NCI-H1092 treated with DMSO at 0.1 percent for 48 hours (cell line): Measurements from ENCODE around the gene NTN1.

Experiments
- DNase-seq: peaks from one replicate; lab custom pipeline; 2025; lab: John Stamatoyannopoulos, UW

The NTN1 gene

DNA sequence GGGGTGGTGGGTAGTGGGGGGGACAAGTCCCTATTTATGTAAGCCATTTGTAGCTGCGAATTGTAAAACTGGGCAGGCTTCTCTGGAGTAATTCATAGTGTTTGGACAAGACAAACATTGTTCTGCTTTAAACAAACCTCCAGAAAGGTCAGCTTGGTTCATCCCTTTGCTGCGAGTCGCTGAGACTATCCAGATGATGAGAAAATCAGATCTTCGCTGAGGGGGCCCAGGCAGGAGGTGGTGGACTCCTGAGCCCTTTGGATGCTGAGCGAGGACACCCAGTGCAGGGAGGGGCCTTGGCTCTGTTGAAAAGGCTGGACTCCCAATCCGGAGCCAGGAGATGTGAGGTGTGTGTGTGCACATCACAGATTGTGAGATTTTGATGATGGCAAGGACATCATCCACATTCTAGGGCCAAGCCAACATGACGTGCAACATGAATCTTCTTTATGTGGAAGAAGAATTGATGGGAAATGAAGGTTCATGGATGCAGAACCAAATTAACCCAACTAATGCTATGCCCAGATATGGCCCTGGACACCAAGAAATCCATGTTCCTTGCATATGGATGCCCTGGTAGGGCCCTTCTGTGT, 15.0 kb upstream of the NTN1 start:
- no peak for DNase-seq

DNA sequence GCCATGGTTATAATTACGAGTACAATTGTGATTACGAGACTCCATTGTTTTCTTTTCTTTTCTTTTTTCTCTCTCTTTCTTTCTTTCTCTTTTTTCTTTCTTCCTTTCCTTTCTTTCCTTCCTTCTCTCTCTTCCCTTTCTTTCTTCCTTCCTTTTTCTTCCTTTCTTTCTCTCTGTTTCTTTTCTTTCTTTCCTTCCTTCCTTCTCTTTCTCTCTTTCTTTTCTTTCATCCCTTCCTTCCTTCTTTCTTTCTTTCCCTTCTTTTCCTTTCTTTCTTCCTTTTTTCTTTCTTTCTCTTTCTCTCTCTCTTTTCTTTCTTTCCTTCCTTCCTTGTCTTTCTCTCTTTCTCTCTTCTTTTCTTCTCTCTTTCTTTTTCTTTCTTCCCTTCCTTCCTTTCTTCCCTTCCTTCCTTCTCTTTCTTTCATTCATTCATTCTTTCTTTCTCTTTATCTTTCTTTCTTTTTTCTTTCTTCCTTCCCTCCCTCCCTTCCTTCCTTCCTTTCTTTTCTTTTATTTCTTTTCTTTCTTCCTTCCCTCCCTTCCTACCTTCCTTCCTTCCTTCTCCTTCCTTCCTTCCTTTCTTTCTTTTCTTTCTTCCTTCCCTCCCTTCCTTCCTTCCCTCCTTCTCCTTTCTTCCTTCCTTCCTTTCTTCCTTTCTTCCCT, 14.1 kb upstream of the NTN1 start:
- no peak for DNase-seq

DNA sequence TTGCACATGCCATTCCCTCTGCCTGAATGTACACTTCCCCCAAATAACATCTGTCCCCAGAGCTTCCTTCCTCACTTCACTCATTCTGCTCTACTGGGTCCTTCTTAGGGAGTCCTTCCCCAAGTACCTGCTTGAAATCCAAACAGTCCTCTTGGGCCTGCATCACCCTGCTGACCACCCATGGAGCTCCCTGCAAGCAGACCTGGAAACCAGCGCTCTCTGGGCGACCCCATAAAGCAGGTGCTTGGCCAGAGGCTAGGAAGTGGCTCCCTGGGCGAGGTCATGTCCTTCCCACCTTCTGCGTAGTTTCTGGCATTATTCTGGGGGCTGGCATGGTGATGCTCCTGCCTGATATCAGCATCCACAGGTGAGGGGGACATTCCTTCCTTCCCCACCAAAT, 12.2 kb upstream of the NTN1 start:
- DNase-seq: no peak

DNA sequence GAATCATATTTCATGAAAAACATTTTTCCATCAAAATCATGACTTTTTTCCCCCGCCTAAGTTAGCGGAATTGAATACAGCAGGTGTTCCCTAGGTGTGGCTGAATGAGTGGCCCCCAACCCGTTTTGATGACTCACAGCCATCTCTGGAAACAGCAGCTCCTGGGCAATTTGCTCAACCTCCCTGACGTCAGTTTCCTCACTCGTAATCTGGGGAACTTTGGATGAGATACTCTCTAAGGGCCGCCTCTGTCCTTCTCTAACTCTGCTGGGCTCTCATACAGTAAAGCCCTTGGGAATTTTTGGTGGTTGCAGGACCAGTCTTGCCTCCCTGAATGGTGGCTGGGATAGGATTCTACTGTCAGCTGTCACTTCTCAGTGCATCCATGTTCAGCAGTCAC, 11.6 kb upstream of the NTN1 start:
- DNase-seq: no peak

DNA sequence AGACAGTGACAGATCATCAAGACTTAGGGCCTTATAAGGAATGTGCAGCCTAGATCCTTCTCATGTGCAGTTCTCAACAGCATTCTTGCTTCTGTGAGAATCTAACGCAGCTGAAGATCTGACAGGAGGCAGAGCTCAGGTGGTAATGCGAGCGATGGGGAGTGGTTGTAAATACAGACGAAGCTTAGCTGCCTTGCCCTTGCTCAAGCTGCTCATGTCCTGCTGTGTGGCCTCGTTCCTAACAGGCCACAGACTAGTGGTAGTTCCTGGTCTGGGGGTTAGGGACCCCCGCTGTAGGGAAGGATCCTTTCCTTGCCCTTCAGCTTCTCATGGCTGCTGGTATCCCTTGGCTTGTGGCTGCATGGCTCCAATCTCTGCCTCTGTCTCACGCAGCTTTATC, 10.3 kb upstream of the NTN1 start:
- DNase-seq: no peak

DNA sequence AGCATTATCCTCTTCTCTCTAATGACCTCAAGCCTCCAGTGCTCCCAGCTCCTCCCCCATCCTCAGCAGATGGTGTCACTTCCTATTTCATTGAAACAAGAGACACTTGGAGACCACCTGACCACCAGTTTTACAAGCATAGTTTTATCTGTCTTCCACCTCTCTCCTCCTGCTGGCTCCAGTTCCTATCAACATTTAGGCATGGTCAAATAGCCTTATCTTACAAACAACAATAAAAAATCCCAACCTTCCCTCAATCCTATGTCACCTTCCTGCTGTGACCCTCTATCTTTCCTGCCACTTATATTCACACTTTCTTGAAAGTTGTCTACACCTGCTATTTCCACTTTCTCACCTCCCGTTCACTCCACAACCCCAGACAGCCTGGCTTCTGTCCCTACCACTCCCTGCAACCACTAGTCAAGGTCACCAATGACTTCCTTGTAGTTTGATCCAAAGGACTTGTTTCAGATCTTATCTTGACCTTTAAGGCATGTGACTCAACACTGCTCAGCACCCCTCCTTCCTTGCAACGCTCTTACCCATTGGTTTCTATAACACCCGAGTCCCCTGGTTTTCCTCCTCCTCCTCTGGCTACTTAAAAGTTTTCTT, 4.3 kb upstream of the NTN1 start:
- DNase-seq: no peak

DNA sequence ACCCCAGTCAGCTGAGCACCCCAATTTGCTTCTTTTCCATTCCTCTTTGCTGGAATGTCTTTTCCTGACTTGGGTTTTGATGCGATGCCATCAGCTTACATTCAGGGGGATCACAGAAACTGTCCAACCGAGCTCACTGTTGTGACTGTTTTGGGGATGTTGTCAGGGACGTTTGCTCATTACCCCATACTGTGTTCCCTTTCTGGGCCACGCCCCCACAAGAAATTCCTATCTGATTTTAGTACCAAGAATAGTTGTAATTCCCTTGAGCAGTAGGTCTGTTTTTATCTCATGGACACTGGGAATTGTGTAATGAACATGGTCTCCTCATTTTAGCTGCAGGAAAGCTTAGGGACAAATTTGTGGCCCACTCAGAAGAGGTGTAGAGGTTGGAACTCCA, 2.6 kb upstream of the NTN1 start:
- DNase-seq: no peak

DNA sequence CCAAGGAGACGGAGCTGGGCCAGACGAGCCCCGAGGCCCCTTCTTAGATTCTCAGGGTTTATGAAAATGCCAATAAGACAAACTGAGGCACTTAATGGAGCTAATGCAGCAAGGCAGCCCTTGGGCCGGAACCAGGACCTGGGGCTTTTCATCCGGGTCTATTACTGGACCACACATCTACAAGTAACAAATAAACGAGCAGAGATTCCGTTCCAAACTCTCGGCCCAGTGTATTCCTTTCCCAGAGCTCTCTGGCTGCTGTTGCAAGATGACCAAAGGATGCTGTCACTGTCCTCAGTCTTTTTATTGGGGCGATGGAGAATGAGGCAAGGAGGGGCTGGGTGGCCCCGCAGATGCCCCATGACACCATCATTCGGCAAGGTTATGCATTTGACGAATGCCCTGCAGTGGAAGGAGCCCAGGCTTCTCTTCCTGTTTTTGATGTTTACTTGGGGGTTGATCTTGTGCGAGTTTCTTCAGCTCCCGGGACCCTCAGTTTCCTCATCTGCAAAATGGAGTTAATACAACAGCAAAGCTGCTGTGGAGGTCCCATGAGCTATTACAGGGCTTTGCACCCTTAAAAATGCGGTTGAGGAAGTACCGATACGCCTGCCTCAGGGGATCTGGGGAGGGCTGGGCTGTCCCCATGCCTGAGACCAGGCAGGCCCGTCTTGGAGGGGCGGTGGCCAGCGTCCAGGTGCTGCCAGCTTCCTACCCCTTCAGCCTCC, 1.1 kb upstream of the NTN1 start:
- DNase-seq: no peak

DNA sequence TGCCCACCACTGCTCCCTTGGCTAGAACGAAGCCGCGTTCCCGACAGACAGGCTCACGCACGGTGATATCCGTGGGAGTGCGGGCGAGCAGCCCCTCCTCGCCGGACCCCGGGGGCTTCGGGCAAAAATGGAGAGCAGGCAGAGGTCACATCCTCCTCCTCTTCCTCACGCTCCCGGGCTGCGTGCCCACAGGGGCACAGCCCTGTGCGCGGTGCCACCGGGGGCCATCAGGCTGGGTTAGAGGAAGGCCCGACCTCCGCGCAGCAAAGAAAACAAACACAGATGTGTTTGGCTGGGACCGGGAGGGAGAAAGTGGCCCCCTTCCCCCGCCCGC, 519 bp upstream of the NTN1 start:
- DNase-seq: no peak

DNA sequence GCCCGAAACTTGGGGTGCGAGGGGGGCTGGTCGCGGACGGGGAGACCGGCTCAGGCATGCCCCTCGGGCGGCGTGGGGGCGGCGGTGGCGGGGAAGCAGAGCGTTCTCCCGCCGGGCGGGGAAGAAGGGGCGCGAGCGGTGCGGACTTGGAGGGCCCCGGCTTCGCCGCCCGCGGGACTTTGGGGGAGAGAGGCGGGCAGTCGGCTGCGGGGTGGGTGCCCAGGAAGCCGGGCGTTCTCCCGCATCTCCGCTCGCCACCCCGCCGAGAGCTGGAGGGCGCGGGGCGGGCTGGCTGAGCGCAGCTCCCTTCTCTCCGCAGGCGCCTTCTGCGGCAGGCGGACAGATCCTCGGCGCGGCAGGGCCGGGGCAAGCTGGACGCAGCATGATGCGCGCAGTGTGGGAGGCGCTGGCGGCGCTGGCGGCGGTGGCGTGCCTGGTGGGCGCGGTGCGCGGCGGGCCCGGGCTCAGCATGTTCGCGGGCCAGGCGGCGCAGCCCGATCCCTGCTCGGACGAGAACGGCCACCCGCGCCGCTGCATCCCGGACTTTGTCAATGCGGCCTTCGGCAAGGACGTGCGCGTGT, 772 bp downstream of the NTN1 start:
- no peak for DNase-seq

DNA sequence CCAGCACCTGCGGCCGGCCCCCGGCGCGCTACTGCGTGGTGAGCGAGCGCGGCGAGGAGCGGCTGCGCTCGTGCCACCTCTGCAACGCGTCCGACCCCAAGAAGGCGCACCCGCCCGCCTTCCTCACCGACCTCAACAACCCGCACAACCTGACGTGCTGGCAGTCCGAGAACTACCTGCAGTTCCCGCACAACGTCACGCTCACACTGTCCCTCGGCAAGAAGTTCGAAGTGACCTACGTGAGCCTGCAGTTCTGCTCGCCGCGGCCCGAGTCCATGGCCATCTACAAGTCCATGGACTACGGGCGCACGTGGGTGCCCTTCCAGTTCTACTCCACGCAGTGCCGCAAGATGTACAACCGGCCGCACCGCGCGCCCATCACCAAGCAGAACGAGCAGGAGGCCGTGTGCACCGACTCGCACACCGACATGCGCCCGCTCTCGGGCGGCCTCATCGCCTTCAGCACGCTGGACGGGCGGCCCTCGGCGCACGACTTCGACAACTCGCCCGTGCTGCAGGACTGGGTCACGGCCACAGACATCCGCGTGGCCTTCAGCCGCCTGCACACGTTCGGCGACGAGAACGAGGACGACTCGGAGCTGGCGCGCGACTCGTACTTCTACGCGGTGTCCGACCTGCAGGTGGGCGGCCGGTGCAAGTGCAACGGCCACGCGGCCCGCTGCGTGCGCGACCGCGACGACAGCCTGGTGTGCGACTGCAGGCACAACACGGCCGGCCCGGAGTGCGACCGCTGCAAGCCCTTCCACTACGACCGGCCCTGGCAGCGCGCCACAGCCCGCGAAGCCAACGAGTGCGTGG, 1.5 kb downstream of the NTN1 start:
- DNase-seq: no peak

DNA sequence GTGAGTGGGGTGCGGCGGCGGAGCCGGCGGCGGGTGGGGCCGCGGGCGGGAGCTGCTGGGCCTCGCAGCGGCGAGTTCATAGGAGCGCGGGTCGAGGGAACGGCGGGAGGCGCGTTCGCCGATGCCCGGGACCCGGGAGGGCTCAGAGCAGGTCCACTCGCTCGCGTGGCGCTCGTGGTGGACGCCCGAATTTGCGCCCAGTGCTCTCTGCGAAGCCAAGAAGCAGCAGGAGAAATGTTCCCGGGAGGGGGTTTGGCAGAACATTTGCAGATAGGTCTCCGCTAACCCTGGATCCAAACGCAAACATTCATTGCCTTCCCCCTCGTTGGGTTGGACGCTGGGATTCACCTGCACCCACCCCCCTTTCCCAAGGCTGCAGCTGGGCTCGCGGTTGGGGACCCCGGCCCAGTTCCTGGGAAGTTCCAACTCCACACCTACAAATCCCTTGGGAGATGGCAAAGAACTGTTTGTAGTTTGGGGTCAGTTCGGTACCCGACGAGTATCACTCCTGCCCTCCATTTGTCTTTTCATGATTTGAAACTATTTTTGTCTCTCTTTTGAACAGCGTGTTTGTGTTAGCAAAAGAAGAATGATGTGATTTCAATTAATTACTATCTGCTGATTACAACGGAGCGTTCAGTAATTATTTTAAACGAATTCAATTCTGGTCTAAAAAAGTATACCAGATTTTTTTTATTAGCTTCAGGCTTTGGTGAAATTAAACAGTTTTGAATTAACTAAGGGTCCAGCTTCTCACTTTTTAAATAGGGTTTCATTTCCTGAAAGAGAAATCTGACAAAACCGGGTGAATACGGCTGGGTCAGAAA, 2.3 kb downstream of the NTN1 start:
- DNase-seq: no peak

DNA sequence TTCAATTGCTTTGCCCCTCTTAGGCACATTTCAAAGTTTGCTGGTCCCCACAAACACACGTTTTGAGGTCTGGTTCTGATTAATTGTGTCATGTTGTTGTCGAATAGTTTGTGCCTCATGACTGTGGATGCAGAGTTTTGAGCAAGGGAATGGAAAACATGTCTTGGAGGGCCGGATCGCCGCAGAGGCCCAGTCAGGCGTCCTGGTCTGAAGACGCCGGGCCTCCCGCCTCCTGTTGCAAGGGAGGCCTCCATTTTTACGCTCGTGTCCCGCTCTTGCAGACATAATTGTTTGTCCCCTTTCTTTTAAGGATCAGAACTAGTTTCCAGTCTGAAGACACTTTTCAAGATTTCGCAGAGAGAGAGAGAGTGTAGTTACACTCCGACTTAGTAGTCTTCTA, 3.2 kb downstream of the NTN1 start:
- DNase-seq: no peak

DNA sequence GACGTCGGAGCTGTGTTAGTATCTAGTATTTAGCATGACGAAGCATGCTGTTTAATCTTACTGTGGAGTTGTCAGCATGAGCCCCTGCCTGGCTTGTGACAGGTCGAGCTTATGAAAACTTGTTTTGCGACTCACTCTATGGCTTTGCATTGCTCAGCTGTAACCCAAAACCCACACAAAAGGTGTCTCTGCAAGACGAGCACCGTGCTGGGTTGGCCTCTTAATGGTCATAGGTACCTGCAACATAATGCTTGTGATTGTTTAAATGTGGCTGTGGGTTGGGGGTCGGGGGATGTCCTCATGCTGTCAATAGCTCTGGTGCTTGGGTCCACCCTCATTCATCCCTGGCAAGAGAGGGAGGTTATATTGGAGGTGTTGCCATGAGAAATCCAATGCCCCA, 5.4 kb downstream of the NTN1 start:
- no peak for DNase-seq

DNA sequence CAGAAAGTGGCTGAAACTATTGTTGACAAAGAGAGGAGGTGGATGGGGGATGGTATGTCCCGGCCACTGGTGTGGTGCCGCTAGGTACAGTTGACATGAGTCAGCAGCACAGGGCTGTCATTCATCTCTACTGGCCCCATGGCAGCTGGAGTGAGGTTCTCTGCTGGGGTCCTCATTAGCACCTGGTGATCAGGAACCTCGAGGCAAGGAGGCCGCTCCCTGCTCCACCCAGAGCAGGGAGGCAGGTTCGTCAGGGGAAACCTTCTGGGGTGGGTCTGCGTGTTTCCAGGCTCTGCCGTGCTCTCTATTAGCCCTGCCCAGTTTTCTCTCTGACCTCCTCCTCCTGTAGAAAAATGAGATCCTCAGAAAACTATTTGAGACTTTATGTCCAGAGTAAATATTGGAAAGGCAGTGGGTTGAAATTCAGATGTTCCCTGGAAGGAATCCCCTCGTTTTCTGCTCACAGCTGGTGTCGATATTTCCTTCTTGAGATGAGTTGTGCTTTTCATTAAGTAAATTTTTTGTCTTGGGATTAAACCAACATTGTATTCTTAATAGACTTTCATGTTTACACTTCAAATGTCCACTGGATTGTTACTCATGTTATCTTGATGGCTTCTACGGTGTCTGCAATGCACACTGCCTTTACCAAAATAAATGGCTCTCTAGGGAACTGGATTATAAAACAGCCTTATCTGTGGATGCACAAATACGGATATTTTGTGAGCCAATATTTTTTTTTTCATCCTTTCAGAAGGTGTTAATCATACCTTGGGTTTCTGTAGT, 7.1 kb downstream of the NTN1 start:
- no peak for DNase-seq

DNA sequence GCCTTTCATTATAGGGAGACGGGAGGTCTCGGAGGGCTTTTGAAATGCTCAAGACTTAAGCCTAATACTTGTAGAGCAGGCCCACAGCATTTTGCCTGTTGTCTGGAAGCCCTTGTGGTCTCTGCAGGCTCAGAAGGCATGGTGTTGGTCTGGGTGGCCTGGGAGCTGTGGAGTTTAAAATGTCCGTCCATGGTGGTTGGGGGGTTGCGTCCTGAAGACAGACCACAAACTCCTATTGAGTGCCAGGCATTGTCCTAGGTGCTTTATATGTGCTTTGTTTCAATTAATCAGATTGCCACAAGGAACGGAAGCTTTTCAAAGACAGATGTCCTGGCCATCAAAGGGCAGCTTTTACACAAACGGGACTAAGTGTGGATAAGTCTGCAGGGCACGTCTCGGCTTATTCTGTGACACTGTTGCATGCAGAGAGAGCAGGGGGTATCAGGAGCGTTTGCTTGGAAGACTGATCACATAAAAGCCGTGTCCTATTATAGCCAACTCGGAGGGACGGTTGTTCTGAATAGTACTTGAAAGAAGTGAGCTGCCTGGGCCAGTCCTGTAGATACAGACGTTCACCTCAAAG, 7.8 kb downstream of the NTN1 start:
- no peak for DNase-seq

DNA sequence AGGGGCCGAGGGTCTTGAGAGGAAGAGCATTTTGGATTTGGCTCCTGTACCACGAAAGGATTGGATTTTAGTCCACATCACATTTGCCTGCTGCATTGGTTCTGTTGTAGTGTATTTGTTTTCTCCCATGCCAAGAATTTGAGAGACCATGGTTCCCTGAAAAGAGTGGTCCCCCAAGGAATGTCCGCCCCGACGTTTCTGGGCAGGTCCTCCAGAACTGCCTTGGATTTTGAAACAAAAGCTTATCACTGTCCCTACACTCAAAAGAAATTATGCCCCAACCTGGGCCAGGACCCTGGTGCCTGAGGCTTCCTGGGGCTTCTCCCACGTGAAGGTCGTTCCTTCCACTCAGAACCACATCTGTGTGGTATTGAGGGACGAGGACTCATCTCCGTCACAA, 10.8 kb downstream of the NTN1 start:
- DNase-seq: no peak

DNA sequence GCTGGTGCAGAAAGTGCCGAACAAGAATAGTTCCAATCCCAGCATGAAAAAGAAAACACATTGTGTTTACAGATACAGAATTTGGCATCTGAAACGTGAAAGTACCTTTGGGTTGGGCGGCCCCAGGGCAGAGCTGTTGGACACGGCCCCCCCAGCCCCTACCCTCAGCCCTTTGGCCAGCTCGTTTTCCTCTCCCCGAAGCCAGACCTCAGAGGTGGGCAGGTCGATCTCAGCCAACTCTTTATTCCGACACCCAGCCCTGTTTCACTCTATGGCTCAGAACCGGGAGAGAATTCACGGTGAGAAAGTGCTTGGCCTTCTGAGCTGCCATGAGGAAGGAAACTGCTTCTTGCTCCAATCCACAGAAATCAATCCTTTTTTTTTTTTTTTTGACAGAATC, 11.3 kb downstream of the NTN1 start:
- no peak for DNase-seq

DNA sequence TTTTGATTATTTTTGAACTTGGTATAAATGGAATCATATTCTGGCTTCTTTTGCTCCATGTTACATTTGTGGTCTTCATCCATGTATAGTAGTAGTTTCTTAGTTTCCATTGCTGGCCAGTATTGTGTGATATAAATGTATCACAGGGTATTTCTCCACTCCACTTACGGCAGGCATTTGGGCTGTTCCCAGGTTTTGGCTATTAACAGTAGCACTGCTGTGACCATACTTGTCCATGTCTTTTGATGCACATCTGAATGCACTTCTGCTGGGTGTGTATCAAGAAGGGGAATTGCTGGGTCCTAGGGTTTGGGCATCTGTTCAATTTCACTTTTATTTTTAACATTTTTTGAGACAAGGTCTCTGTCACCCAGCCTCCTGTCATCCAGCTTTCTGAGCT, 13.9 kb downstream of the NTN1 start:
- no peak for DNase-seq

DNA sequence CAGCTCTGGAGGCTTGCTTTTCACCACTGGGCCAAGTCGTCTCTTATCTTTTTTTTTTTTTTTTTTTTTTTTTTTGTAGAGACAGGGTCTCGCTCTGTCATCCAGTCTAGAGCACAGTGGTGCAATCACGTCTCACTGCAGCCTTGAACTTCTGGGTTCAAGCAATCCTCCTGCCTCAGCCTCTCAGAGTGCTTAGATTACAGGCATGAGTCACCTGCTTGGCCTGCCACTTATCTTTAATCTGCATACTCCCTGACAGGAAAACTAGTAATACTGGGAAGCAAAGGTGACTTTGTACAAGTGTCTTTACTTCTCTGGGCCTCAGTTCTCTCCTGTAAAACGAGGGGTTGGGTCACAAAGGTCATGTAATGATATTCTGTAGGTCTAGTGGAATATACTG, 15.0 kb downstream of the NTN1 start:
- no peak for DNase-seq
